Peyer's patch (tissue), 4 donors: ENCODE measurements around the gene FGD1.

Source experiments
- POLR2A ChIP-seq, 2 donors: fragments of 450-650 bp; IDR thresholded peaks; one replicate each; pipeline ENCODE4 v1.5.1; 2017; ENCODE audit warnings: antibody characterized with exemption in 2 of 2, mild to moderate bottlenecking in 2 of 2, moderate library complexity in 2 of 2
- TF ChIP-seq, protein P1 (sequence below), 6 experiments: fragments of 450-650 bp in 4 of 6; fragments of 200-600 bp in 2 of 6; sonication (generic) in 1 of 6; IDR thresholded peaks; one replicate each; pipeline ENCODE4 v1.5.1; 2017 to 2019; ENCODE audit warnings: antibody characterized with exemption in 6 of 6, mild to moderate bottlenecking in 3 of 6, moderate library complexity in 1 of 6

DNA sequence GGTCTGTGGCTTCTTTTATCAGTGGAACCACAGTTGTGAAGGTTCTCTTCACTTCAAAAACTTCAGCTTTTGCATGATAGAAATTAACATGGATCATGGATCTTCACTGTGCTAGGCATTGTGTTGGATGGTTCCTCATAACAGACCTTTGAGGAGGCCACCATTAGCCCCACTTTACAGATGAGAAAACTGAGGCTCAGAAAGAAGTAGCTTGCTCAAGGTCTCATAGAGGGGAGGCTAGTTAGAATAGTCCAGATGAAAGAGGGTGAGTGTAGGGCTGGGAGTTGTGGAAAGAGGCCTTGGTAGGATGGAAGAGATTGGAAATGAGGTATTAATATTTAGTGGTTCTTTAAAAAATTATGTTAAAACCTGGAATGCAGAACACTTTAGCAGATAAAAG lies 53.2 kb downstream of the FGD1 start:
- TF ChIP-seq, protein P1, sequence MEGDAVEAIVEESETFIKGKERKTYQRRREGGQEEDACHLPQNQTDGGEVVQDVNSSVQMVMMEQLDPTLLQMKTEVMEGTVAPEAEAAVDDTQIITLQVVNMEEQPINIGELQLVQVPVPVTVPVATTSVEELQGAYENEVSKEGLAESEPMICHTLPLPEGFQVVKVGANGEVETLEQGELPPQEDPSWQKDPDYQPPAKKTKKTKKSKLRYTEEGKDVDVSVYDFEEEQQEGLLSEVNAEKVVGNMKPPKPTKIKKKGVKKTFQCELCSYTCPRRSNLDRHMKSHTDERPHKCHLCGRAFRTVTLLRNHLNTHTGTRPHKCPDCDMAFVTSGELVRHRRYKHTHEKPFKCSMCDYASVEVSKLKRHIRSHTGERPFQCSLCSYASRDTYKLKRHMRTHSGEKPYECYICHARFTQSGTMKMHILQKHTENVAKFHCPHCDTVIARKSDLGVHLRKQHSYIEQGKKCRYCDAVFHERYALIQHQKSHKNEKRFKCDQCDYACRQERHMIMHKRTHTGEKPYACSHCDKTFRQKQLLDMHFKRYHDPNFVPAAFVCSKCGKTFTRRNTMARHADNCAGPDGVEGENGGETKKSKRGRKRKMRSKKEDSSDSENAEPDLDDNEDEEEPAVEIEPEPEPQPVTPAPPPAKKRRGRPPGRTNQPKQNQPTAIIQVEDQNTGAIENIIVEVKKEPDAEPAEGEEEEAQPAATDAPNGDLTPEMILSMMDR (IDR thresholded peaks at IDR 0.05), result no peak
- no peak for TF ChIP-seq POLR2A (IDR thresholded peaks at IDR 0.05)
